ENCODE data around the gene RAPGEF6.

RAPGEF6 gene

GRCh38 chr5:131536850-131537448 lies 98.1 kb downstream of the RAPGEF6 start:
- DNase-seq, result no peak

GRCh38 chr5:131536211-131536826 lies 98.7 kb downstream of the RAPGEF6 start:
- peak; percentile 51 for DNase-seq

DNA sequence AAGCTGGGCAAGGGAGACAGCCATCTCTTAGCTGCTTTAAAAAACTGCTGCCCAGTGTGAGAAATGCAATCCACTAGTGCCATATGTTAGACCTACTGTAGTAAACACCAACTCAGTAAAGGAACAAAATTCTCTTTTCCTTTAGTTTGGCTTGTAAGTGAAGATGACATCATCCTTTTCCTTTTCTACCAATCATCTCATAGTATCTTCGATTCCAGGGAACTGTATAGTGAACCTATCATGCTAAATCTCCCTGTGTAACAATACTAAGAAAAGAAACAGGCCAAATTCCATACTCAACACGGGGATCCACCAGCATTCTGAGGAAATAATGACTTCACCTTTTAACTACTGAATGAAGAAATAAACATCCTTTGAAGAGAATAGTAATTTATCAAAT lies 100.1 kb downstream of the RAPGEF6 start:
- no peak for DNase-seq

DNA sequence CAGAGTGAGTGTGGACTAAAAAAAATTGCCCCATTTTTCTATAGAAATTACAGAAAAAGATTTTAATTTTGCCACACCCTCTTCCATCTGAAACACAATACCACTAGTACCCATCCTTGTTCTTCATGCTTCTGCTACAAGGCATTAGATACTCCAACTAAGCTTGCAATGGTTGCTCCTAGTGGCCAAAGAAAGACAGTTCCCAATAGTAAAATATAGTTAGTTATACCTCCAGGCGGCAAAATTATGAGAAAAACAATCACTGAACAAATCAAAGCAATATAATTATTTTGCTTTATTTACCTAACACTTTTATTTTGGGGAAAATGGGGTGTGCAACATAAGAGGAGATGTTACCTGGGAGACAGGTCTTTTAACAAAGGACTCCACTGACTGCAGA lies 101.2 kb downstream of the RAPGEF6 start:
- no peak for DNase-seq

DNA sequence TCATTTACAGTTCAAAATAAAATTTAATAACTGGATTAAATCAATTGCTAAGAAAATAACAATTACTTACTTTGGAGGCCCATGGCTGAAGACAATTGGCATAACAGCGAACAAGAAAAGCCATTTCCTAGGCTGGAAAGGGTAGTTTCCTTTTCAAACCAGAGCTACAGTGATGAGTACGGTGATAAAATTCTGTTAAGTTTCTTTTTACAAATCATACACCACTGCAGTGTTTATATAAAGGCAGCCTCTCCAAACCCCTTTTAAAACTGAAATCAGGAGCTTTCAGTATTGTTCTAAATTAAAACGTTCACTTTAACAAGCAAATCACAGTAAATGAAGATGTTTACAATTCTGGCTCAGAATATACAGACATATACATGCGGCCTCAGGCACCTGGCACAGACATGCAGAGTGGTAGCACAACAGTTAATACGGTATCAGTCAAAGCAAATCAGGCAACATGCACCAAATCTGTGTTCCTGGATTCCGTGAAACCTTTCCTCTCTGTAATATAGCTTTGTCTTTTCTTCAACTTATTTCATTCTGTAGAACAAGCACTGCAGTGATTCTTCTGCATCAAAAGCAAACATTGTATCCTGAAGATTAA lies 102.9 kb downstream of the RAPGEF6 start:
- peak; percentile 21 for DNase-seq

GRCh38 chr5:131530706-131531331 lies 104.2 kb downstream of the RAPGEF6 start:
- no peak for DNase-seq

DNA sequence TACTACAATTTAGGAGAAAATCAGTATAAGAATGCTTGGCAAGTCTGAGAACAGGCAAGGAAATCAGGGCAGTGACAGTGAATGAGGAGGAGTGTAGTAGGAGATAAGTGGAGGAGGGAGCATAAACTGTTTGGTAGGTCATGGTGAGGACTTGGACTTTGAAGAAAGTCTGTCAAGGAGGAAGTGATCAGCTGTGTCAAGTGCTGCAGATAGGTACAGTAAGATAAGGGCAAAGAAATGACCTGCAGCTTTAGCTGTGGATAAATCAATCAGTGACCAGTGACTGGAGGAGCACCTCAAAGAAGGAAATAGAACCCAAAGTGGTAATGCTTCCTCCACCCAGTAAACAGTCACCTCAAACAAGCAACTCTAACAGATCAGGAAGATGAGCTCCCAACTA lies 106.3 kb downstream of the RAPGEF6 start:
- DNase-seq, result no peak

- no peak for DNase-seq
Measured at GRCh38 chr5:131525805-131526204, 109.2 kb downstream of the RAPGEF6 start.

- no peak for DNase-seq
Measured at GRCh38 chr5:131524431-131524830, 110.6 kb downstream of the RAPGEF6 start.

DNA sequence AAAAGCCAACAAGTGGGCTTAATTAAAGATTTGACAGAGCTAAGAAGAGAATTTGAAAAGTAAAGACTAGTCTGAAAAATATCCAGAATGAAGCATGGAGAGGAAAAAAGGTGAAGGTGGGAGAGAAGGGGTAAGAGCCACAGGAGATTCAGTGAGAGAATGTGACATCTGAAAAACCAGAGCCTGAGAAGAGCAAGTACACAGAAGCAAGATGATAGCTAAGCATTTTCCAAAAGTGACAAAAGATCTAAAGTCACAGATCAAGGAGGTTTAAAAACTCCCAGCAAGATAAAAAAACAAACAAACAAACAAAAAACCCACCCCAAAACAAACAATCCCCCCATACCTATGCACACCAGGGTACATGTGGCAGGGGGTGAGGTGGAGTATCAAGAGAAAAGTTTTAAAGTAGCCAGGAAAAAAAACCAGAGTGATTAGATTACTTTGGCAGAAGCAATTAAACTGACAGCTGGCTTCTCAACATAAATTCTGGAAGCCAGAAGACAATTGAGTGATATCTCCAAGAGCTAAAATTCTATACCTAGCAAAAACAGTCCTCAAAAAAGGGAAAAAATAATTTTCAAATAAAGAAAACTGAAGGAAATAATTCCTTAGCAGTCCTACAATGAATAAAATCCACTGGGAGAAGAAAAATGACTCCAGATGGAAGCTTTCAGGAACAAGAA lies 111.4 kb downstream of the RAPGEF6 start:
- DNase-seq, result no peak

DNA sequence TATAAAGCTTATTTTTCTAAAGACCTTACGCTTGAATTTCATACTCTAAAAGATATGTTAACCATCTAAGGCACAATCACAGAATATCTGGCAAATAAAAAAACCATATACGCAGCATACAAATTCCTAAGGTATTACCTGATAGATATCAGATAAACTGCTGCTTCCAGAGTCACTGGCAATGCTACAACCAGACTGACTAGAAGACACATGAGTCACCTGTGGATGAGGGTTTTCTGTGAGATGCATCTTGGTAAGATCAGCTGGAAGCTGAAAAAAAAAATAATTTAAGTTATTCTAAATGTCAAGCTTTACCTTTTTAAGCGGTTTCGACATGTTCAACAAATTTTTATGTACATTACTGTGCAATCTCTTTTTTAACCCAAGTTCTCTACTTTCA lies 113.8 kb downstream of the RAPGEF6 start:
- no peak for DNase-seq

DNA sequence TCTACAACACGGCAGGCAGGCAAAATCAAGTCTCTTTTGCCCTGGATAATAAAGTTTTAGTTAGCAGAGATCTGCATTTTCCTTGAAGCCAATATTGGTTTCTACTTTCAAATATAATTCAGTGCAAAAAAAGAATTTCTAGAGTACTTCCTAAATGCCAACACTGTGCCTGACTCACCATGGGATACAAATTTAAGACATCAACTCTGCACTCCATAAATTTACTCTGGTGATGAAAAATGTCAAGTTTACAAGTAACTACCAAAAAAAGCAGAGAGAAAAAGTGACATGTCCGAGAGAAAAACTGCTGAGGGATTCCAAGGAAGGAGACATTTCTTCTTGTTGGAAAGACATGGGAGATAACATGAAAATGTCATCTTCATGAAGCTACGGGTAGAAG lies 119.7 kb downstream of the RAPGEF6 start:
- DNase-seq, result no peak

DNA sequence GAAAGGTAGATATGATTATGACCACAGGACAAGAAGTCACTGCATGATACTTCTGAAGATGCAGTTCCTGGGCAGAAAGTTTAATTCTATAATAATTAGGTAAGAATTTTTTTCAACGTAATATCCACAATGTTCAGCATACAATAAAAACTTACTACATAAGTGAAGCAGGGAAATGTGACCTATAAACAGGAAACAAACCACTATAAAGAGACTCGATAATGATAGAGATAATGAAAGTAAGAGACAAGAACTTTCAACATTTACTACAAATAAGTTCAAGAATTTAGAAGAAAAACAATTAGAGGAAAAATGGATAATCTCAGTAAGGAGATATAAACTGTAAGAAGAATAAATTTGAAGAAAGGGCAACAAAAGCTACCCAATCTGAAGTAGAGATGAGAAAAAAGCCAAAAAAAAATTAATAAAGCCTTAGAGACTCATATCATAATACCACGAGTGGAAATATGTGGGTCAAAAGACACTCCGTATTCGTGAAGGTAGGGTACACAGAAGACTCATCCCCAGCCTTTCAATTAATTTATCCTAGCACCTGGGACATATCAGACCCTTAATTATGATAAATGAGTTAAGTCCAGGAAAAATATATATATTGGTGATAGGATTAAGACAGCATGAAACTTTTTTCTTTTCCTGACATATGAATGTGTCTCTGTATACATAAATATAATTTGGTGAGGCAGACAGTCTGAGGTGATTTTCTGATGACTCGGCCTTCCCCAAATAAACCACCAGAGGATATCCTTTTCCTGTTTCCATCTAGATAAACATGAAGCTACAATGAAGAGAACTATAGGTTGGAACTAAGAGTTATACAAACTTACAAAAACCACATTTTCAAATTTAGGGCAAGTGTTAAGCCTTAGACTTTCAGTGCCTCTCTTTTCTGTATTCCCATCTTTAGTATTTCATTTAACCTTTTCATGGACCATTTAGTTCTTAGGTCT lies 120.4 kb downstream of the RAPGEF6 start:
- DNase-seq, result no peak

- no peak for DNase-seq
Measured at GRCh38 chr5:131513780-131514179, 121.2 kb downstream of the RAPGEF6 start.

GRCh38 chr5:131511934-131512333 lies 123.1 kb downstream of the RAPGEF6 start:
- DNase-seq, result no peak

GRCh38 chr5:131509801-131510200 lies 125.2 kb downstream of the RAPGEF6 start:
- DNase-seq, result no peak

- no peak for DNase-seq
Measured at GRCh38 chr5:131505237-131505908, 129.7 kb downstream of the RAPGEF6 start.

DNA sequence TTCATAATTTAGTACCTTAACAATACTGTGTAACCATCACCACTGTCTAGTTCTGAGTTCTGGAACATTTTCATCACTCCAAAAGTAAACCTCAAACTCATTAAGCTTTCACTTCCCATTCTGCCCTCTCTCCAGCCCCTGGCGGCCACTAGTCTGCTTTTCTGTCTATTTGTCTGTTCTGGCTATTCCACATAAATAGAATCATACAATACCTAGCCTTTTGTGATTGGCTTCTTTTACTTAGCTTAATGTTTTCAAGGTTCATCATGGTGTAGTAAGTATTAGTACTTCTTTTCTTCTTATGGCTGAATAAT lies 138.7 kb downstream of the RAPGEF6 start:
- DNase-seq, result no peak

GRCh38 chr5:131495536-131496399 lies 139.3 kb downstream of the RAPGEF6 start:
- no peak for DNase-seq

GRCh38 chr5:131491749-131492148 lies 143.3 kb downstream of the RAPGEF6 start:
- DNase-seq, result no peak

GRCh38 chr5:131488463-131488862 lies 146.6 kb downstream of the RAPGEF6 start:
- no peak for DNase-seq
